ENCODE measurements around the gene PP2D1.
"Not testable (repeated sequence)": the region's sequence is repeated elsewhere in the genome, so short reads cannot be mapped to it uniquely, and the experiment has no call there.

Gene PP2D1

GRCh38 chr3:19967208-19967607 is 44.9 kb downstream of the PP2D1 start:
- DNase-seq: no peak

- no peak for DNase-seq
Measured at GRCh38 chr3:19961960-19962359, 50.1 kb downstream of the PP2D1 start.

- no peak for DNase-seq
Measured at GRCh38 chr3:19960696-19961095, 51.4 kb downstream of the PP2D1 start.

- no peak for DNase-seq
Measured at GRCh38 chr3:19959505-19959904, 52.6 kb downstream of the PP2D1 start.

- DNase-seq: not testable (repeated sequence)
Measured at GRCh38 chr3:19957354-19957753, 54.7 kb downstream of the PP2D1 start.

- no peak for DNase-seq
Measured at GRCh38 chr3:19954676-19955075, 57.4 kb downstream of the PP2D1 start.

GRCh38 chr3:19950316-19950715 is 61.7 kb downstream of the PP2D1 start:
- no peak for DNase-seq

GRCh38 chr3:19948226-19948591 is 63.9 kb downstream of the PP2D1 start:
- no peak for DNase-seq

GRCh38 chr3:19947549-19948225 is 64.4 kb downstream of the PP2D1 start:
- DNase-seq: no peak

- peak; percentile 89 for DNase-seq
Measured at GRCh38 chr3:19946832-19947548, 65.1 kb downstream of the PP2D1 start, which contains the start of gene RAB5A. TSS of gene RAB5A (plus strand) at chr3:19947097. CDS start at chr3:19950899, 3,802 bp downstream.

- no peak for DNase-seq
Measured at GRCh38 chr3:19945969-19946831, 65.9 kb downstream of the PP2D1 start.

- DNase-seq: no peak
Measured at GRCh38 chr3:19945534-19945933, 66.5 kb downstream of the PP2D1 start.

- no peak for DNase-seq
Measured at GRCh38 chr3:19940643-19941042, 71.4 kb downstream of the PP2D1 start.

- DNase-seq: no peak
Measured at GRCh38 chr3:19938295-19938627, 73.8 kb downstream of the PP2D1 start.

- DNase-seq: no peak
Measured at GRCh38 chr3:19937459-19938294, 74.4 kb downstream of the PP2D1 start.
